ENCODE results near the gene MLH3. TPM values are rescaled to one million over a fixed set of nuclear protein-coding genes. Genes with fewer than 3 reads are reported as not detected.

MLH3 gene
- total RNA-seq, 1 experiment from 2014 or later, result 20.6 TPM

- Histone ChIP-seq H3K27ac (peak overlapping the region; percentile 32), H3K4me1 (replicated peaks) (peaks cover 26% of the 10 kb centered on the region), H3K4me3 (no peak overlapping the region), H3K9me3 (replicated peaks) (no peaks in the 10 kb centered on the region), H3K27me3 (replicated peaks) (no peaks in the 10 kb centered on the region), H3K36me3 (peaks cover 37% of the 10 kb centered on the region)
- peak in 1 of 2 experiments; percentile 58 for DNase-seq (ENCODE audit: low read depth in 1 of 2, low spot score in 2 of 2)
Observed at GRCh38 chr14:75059642-75060041, 8.4 kb upstream of the MLH3 start.

GRCh38 chr14:75054421-75054820, 3.2 kb upstream of the MLH3 start:
- no peaks in the 10 kb centered on the region for H3K27me3 ChIP-seq (replicated peaks)
- H3K4me1 ChIP-seq (replicated peaks), result peaks cover 38% of the 10 kb centered on the region
- H3K4me3 ChIP-seq, result no peak overlapping the region
- H3K27ac ChIP-seq, result no peak overlapping the region
- DNase-seq (ENCODE audit: low read depth in 1 of 2, low spot score in 2 of 2), result no peak
- H3K9me3 ChIP-seq (replicated peaks), result no peaks in the 10 kb centered on the region
- peaks cover 15% of the 10 kb centered on the region for H3K36me3 ChIP-seq

- peaks cover 22% of the 10 kb centered on the region for H3K36me3 ChIP-seq
- no peak for DNase-seq (ENCODE audit: low read depth in 1 of 2, low spot score in 2 of 2)
- no peaks in the 10 kb centered on the region for H3K27me3 ChIP-seq (replicated peaks)
- no peak overlapping the region for H3K27ac ChIP-seq
- H3K4me3 ChIP-seq, result no peak overlapping the region
- H3K9me3 ChIP-seq (replicated peaks), result no peaks in the 10 kb centered on the region
- H3K4me1 ChIP-seq (replicated peaks), result peaks cover 35% of the 10 kb centered on the region
Observed at GRCh38 chr14:75053396-75054291, 2.4 kb upstream of the MLH3 start.

GRCh38 chr14:75051556-75051899, 261 bp upstream of the MLH3 start:
- peaks cover 41% of the 10 kb centered on the region for H3K4me1 ChIP-seq (replicated peaks)

GRCh38 chr14:75049731-75050201, 1.5 kb downstream of the MLH3 start:
- no peaks in the 10 kb centered on the region for H3K9me3 ChIP-seq (replicated peaks)
- H3K36me3 ChIP-seq, result peaks cover 26% of the 10 kb centered on the region
- H3K27me3 ChIP-seq (replicated peaks), result no peaks in the 10 kb centered on the region
- H3K4me3 ChIP-seq, result no peak overlapping the region
- no peak overlapping the region for H3K27ac ChIP-seq
- peaks cover 41% of the 10 kb centered on the region for H3K4me1 ChIP-seq (replicated peaks)
- no peak for DNase-seq (ENCODE audit: low read depth in 1 of 2, low spot score in 2 of 2)

More at GRCh38 chr14:75051556-75051899, 261 bp upstream of the MLH3 start:
- Histone ChIP-seq H3K27me3 (replicated peaks) (no peaks in the 10 kb centered on the region), H3K27ac (peak overlapping the region; percentile 81; the same call in 1 of the 2 replicates), H3K9me3 (replicated peaks) (no peaks in the 10 kb centered on the region), H3K36me3 (peaks cover 26% of the 10 kb centered on the region), H3K4me3 (peak overlapping the region; percentile 62)
- DNase-seq (ENCODE audit: low read depth in 1 of 2, low spot score in 2 of 2), result no peak

GRCh38 chr14:75049136-75049535, 2.1 kb downstream of the MLH3 start:
- peaks cover 26% of the 10 kb centered on the region for H3K36me3 ChIP-seq
- DNase-seq (ENCODE audit: low read depth in 1 of 2, low spot score in 2 of 2), result no peak
- no peaks in the 10 kb centered on the region for H3K27me3 ChIP-seq (replicated peaks)
- no peaks in the 10 kb centered on the region for H3K9me3 ChIP-seq (replicated peaks)
- peaks cover 42% of the 10 kb centered on the region for H3K4me1 ChIP-seq (replicated peaks)
- no peak overlapping the region for H3K27ac ChIP-seq
- no peak overlapping the region for H3K4me3 ChIP-seq

- Histone ChIP-seq H3K4me1 (replicated peaks) (peaks cover 34% of the 10 kb centered on the region), H3K27ac (no peak overlapping the region), H3K9me3 (replicated peaks) (no peaks in the 10 kb centered on the region)
Observed at GRCh38 chr14:75048101-75048500, 3.2 kb downstream of the MLH3 start.

GRCh38 chr14:75047506-75047905, 3.8 kb downstream of the MLH3 start:
- Histone ChIP-seq H3K36me3 (peaks cover 31% of the 10 kb centered on the region), H3K4me3 (no peak overlapping the region), H3K27me3 (replicated peaks) (no peaks in the 10 kb centered on the region), H3K4me1 (replicated peaks) (peaks cover 30% of the 10 kb centered on the region), H3K27ac (no peak overlapping the region), H3K9me3 (replicated peaks) (no peaks in the 10 kb centered on the region)
- DNase-seq (ENCODE audit: low read depth in 1 of 2, low spot score in 2 of 2), result no peak

More at GRCh38 chr14:75048101-75048500, 3.2 kb downstream of the MLH3 start:
- no peak for DNase-seq (ENCODE audit: low read depth in 1 of 2, low spot score in 2 of 2)
- H3K4me3 ChIP-seq, result no peak overlapping the region
- H3K27me3 ChIP-seq (replicated peaks), result no peaks in the 10 kb centered on the region
- peaks cover 28% of the 10 kb centered on the region for H3K36me3 ChIP-seq

- H3K4me1 ChIP-seq (replicated peaks), result peaks cover 29% of the 10 kb centered on the region
- no peaks in the 10 kb centered on the region for H3K27me3 ChIP-seq (replicated peaks)
- no peak overlapping the region for H3K4me3 ChIP-seq
- H3K9me3 ChIP-seq (replicated peaks), result no peaks in the 10 kb centered on the region
- H3K27ac ChIP-seq, result no peak overlapping the region
- H3K36me3 ChIP-seq, result peaks cover 35% of the 10 kb centered on the region
- no peak for DNase-seq (ENCODE audit: low read depth in 1 of 2, low spot score in 2 of 2)
Observed at GRCh38 chr14:75046899-75047298, 4.4 kb downstream of the MLH3 start.

- H3K27me3 ChIP-seq (replicated peaks), result no peaks in the 10 kb centered on the region
- H3K36me3 ChIP-seq, result peaks cover 38% of the 10 kb centered on the region
- no peak overlapping the region for H3K27ac ChIP-seq
- no peak overlapping the region for H3K4me3 ChIP-seq
- H3K9me3 ChIP-seq (replicated peaks), result no peaks in the 10 kb centered on the region
- DNase-seq (ENCODE audit: low read depth in 1 of 2, low spot score in 2 of 2), result no peak
- peaks cover 28% of the 10 kb centered on the region for H3K4me1 ChIP-seq (replicated peaks)
Observed at GRCh38 chr14:75046275-75046674, 5.0 kb downstream of the MLH3 start.

GRCh38 chr14:75044752-75045151, 6.5 kb downstream of the MLH3 start:
- Histone ChIP-seq H3K4me1 (replicated peaks) (peaks cover 19% of the 10 kb centered on the region), H3K27ac (no peak overlapping the region), H3K36me3 (peaks cover 42% of the 10 kb centered on the region), H3K9me3 (replicated peaks) (no peaks in the 10 kb centered on the region), H3K4me3 (no peak overlapping the region), H3K27me3 (replicated peaks) (no peaks in the 10 kb centered on the region)
- no peak for DNase-seq (ENCODE audit: low read depth in 1 of 2, low spot score in 2 of 2)

- Histone ChIP-seq H3K27ac (no peak overlapping the region), H3K27me3 (replicated peaks) (no peaks in the 10 kb centered on the region), H3K36me3 (peaks cover 42% of the 10 kb centered on the region), H3K4me3 (no peak overlapping the region), H3K9me3 (replicated peaks) (no peaks in the 10 kb centered on the region), H3K4me1 (replicated peaks) (peaks cover 19% of the 10 kb centered on the region)
- no peak for DNase-seq (ENCODE audit: low read depth in 1 of 2, low spot score in 2 of 2)
Observed at GRCh38 chr14:75044322-75044721, 6.9 kb downstream of the MLH3 start.

- Histone ChIP-seq H3K9me3 (replicated peaks) (no peaks in the 10 kb centered on the region), H3K27me3 (replicated peaks) (no peaks in the 10 kb centered on the region), H3K4me3 (no peak overlapping the region), H3K36me3 (peaks cover 36% of the 10 kb centered on the region), H3K4me1 (replicated peaks) (peaks cover 17% of the 10 kb centered on the region), H3K27ac (no peak overlapping the region)
- DNase-seq (ENCODE audit: low read depth in 1 of 2, low spot score in 2 of 2), result no peak
Observed at GRCh38 chr14:75042035-75042434, 9.2 kb downstream of the MLH3 start.

GRCh38 chr14:75041613-75042012, 9.7 kb downstream of the MLH3 start:
- no peak for DNase-seq (ENCODE audit: low read depth in 1 of 2, low spot score in 2 of 2)
- Histone ChIP-seq H3K27me3 (replicated peaks) (no peaks in the 10 kb centered on the region), H3K9me3 (replicated peaks) (no peaks in the 10 kb centered on the region), H3K4me3 (no peak overlapping the region), H3K36me3 (peaks cover 36% of the 10 kb centered on the region), H3K4me1 (replicated peaks) (peaks cover 13% of the 10 kb centered on the region), H3K27ac (no peak overlapping the region)
